ENCODE results near the gene BNC2.

BNC2 gene

GRCh38 chr9:16769291-16769690 is 101.2 kb downstream of the BNC2 start:
- TF ChIP-seq CTCF (IDR thresholded peaks at IDR 0.05; ENCODE audit: borderline replicate concordance, control extremely low read depth, extremely low read depth, insufficient read depth, missing control alignments): no peak
- in situ Hi-C loops (cut with MboI; ENCODE audit: low sequenced_read_pairs, unreplicated experiment): no loop called here
- no peak for DNase-seq (ENCODE audit: low spot score)

GRCh38 chr9:16768816-16769215 is 101.7 kb downstream of the BNC2 start:
- no peak for TF ChIP-seq CTCF (IDR thresholded peaks at IDR 0.05; ENCODE audit: borderline replicate concordance, control extremely low read depth, extremely low read depth, insufficient read depth, missing control alignments)
- no peak for DNase-seq (ENCODE audit: low spot score)
- in situ Hi-C loops (cut with MboI; ENCODE audit: low sequenced_read_pairs, unreplicated experiment): no loop called here

GRCh38 chr9:16767366-16767765 is 103.1 kb downstream of the BNC2 start:
- in situ Hi-C loops (cut with MboI; ENCODE audit: low sequenced_read_pairs, unreplicated experiment): no loop called here
- DNase-seq (ENCODE audit: low spot score): no peak
- TF ChIP-seq CTCF (IDR thresholded peaks at IDR 0.05; ENCODE audit: borderline replicate concordance, control extremely low read depth, extremely low read depth, insufficient read depth, missing control alignments): no peak

- TF ChIP-seq CTCF (IDR thresholded peaks at IDR 0.05; ENCODE audit: borderline replicate concordance, control extremely low read depth, extremely low read depth, insufficient read depth, missing control alignments): no peak
- no peak for DNase-seq (ENCODE audit: low spot score)
- in situ Hi-C loops (cut with MboI; ENCODE audit: low sequenced_read_pairs, unreplicated experiment): no loop called here
Observed at GRCh38 chr9:16763946-16764345, 106.5 kb downstream of the BNC2 start.

- DNase-seq (ENCODE audit: low spot score): no peak
- in situ Hi-C loops (cut with MboI; ENCODE audit: low sequenced_read_pairs, unreplicated experiment): no loop called here
- no peak for TF ChIP-seq CTCF (IDR thresholded peaks at IDR 0.05; ENCODE audit: borderline replicate concordance, control extremely low read depth, extremely low read depth, insufficient read depth, missing control alignments)
Observed at GRCh38 chr9:16755467-16756160, 114.9 kb downstream of the BNC2 start.

- in situ Hi-C loops (cut with MboI; ENCODE audit: low sequenced_read_pairs, unreplicated experiment): no loop called here
Observed at GRCh38 chr9:16754662-16755061, 115.8 kb downstream of the BNC2 start.

More at GRCh38 chr9:16754662-16755061, 115.8 kb downstream of the BNC2 start:
- DNase-seq (ENCODE audit: low spot score): no peak
- no peak for TF ChIP-seq CTCF (IDR thresholded peaks at IDR 0.05; ENCODE audit: borderline replicate concordance, control extremely low read depth, extremely low read depth, insufficient read depth, missing control alignments)

All from GM13976 (cell line).